Activated naive CD8-positive, alpha-beta T cell (primary cell): Measurements from ENCODE around the gene FMNL2.

Source experiments
- H3K27ac Mint-ChIP-seq: one replicate; pipeline ENCODE4 v1.8.0; 2021; ENCODE audit warnings: mixed read lengths
- H3K27me3 Mint-ChIP-seq: one replicate; pipeline ENCODE4 v1.8.0; 2021; ENCODE audit warnings: mixed read lengths
- H3K36me3 Mint-ChIP-seq: one replicate; pipeline ENCODE4 v1.8.0; 2021; ENCODE audit warnings: mixed read lengths
- H3K4me1 Mint-ChIP-seq: one replicate; pipeline ENCODE4 v1.8.0; 2021; ENCODE audit warnings: low read depth, mixed read lengths
- H3K4me3 Mint-ChIP-seq: one replicate; pipeline ENCODE4 v1.8.0; 2021; ENCODE audit warnings: mild to moderate bottlenecking, mixed read lengths
- H3K9me3 Mint-ChIP-seq: one replicate; pipeline ENCODE4 v1.8.0; 2021; ENCODE audit warnings: low read depth, mixed read lengths

FMNL2 gene

DNA sequence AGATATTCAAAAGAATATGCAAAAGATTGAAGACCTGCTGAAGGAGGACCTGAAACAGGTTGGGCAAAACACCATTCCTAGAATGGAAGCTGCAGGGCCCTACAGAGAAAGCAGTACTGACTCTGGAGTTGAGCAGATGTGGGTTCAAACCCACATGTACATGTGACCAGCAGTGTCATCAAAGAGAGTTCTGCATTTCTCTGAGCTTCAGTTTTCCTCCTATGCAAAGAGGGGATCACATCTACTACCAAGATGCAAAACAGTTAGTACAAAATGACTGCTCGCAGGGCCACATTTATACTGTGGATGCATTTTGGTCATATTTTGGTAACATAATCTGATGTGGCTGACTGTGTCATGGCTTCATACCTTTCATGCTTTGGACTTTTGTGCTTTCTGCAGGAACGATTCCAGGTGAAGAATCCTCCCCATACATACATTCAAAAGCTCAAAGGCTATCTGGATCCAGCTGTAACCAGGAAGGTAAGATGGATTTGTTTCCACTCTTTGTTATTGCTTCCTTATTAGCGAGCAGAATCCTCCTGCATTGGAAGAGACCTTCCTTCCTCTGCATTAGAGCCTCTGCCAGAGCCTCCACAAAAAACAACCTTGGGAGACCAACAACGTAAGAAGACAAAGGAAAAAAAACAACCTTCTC lies 207.5 kb downstream of the FMNL2 start:
- Mint-ChIP-seq H3K36me3 (no peaks in the 10 kb centered on the region), H3K9me3 (no peaks in the 10 kb centered on the region), H3K4me3 (no peak overlapping the region), H3K4me1 (no peaks in the 10 kb centered on the region), H3K27ac (no peak overlapping the region), H3K27me3 (peaks cover 7% of the 10 kb centered on the region)

DNA sequence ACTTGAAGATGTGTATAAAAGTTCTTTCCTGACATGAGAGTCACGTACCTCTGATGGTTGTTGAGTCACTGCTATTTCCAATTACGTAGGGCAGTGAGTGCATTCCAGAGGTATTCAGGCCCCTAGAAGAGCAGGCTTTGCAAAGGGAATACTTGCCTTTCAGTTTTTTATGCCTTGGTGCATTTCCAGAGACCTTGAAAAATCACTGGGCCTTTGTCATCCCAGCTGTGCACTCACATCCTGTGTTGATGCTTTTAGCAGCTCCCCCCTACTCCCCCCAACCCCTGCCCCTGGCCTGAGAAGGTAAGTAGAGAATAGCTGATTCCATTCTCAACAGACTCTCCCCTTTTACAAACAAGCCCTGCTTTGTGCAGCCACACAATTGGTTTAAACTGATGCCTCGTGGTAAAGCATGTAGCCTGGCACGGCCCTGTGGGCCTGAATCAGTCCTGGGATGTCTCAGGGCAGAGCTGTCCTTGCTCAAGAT lies 208.1 kb downstream of the FMNL2 start:
- Mint-ChIP-seq H3K9me3 (no peaks in the 10 kb centered on the region), H3K27ac (no peak overlapping the region), H3K4me1 (no peaks in the 10 kb centered on the region), H3K4me3 (no peak overlapping the region), H3K36me3 (no peaks in the 10 kb centered on the region), H3K27me3 (peaks cover 2% of the 10 kb centered on the region)

DNA sequence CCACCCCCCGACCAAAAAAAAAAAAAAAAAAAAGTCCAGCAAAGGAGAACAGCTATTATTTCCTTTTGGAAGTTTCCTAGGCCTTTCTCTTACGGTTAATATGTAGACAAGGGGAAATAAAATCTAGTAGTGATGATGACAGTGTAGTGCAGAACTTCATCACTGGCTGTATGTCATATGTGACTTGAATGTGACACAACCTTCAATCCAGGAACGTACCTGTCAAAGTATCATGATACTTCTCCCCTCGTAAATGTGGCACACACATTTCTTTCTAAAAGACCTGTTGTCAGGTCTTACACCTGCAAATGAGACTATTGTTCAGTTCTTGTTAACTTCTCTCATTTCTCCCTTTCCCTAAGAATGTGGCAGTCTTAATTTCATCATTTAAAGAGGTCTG lies 208.7 kb downstream of the FMNL2 start:
- H3K27ac Mint-ChIP-seq = no peak overlapping the region
- H3K4me3 Mint-ChIP-seq = no peak overlapping the region
- H3K9me3 Mint-ChIP-seq = no peaks in the 10 kb centered on the region
- H3K27me3 Mint-ChIP-seq = peaks cover 2% of the 10 kb centered on the region
- H3K36me3 Mint-ChIP-seq = no peaks in the 10 kb centered on the region
- H3K4me1 Mint-ChIP-seq = no peaks in the 10 kb centered on the region

DNA sequence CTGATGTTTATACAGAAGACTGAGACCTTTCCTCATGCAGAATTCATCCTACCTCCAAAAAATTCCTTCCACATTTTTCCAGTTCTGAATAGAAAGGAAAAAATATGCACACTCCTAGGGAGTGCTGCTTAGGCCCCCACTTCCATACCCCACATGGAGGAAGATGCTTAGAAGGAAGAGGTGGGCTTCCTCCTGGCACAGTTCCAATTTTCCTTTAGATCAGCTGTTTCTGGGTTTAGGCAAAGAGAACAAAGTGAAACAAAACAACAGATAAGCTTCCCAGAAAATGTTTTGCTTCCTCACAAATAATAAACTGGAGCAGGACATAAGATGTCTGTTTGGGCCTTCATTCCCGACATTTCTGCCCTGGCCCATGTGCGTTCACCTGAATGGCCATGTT lies 209.7 kb downstream of the FMNL2 start:
- peaks cover 2% of the 10 kb centered on the region for H3K27me3 Mint-ChIP-seq
- H3K36me3 Mint-ChIP-seq = no peaks in the 10 kb centered on the region
- H3K4me3 Mint-ChIP-seq = no peak overlapping the region

DNA sequence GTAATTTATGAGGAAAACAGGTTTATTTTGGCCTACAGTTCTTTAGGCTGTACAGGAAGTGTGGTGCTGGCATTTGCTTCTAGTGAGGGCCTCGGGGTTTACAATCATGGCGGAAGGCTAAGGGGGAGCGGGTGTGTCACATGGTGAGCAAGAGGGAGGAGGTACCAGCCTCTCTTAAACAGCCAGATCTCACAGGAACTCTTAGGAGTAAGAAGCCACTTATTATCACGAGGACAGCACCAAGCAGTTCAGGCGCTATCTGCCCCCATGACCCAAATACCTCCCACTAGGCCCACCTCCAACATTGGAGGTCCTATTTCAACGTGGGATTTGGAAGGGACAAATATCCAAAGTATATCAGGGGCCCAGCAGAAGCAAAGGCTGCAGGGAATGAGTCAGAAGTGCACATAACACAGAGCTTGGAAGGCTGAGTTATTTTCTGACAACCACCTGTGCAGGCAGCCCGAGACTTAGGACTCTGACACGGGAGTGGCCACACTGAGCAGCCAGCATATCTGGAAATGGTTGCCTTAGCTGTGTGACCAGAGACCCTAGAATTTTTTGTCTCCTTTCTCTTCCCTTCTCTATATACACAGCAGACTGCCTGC lies 211.4 kb downstream of the FMNL2 start:
- Mint-ChIP-seq H3K4me1 (no peaks in the 10 kb centered on the region), H3K36me3 (no peaks in the 10 kb centered on the region), H3K9me3 (no peaks in the 10 kb centered on the region), H3K27me3 (no peaks in the 10 kb centered on the region), H3K4me3 (no peak overlapping the region), H3K27ac (no peak overlapping the region)

More for the DNA sequence above, 209.7 kb downstream of the FMNL2 start:
- Mint-ChIP-seq H3K4me1 (no peaks in the 10 kb centered on the region), H3K9me3 (no peaks in the 10 kb centered on the region), H3K27ac (no peak overlapping the region)

DNA sequence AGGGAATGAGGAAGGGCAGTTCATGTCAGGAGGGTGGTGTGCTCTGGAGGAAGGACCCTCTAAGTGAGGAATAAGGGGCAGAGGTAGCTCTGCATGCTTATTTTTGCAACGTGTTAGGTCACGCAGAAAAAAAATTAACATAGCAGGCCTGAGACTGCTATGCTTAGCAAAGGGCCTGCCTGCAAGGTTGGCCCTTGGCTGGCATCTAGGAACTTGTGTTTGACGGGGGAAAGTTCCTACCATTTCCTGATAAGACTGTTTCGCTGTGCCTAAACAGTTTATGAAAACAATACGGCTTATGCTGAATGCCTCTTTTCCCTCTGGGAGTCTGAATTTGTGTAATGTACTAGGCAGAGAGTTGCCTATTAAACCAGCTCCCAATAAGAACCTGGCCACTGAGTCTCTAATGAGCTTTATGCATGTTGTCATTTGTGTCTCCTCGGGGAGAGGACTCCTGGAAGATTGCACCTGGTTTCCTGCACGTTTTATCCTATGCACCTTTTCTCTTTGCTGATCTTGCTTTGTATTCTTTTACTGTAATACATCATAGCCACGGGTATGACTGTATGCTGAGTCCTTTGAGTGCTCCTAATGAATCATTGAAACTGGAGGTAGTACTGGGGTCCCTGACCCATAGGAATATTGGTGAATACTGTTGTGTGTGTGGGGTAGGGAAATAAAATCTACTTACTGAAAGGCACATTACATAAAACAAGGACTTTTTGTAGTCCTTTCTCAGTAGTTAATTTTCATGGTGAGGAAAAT lies 213.3 kb downstream of the FMNL2 start:
- no peak overlapping the region for H3K4me3 Mint-ChIP-seq
- H3K27me3 Mint-ChIP-seq = no peaks in the 10 kb centered on the region
- no peaks in the 10 kb centered on the region for H3K9me3 Mint-ChIP-seq
- H3K36me3 Mint-ChIP-seq = no peaks in the 10 kb centered on the region
- no peaks in the 10 kb centered on the region for H3K4me1 Mint-ChIP-seq
- no peak overlapping the region for H3K27ac Mint-ChIP-seq

DNA sequence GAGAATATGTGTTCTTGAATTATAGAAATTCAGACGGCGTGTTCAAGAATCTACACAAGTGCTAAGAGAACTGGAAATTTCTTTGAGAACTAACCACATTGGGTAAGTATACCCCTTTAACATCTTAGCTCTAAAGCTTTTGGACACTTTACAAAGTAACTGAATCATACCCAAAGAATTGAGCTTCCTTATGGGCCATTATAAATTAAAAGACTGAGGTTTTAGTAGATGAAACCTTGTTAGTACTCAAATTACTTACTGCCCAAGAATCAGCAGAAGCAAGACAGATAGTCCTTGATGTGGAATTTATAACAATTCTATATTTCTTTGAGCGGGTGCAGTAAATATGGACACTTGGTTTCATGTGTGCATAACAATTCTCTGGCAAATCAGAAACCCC lies 214.0 kb downstream of the FMNL2 start:
- no peaks in the 10 kb centered on the region for H3K27me3 Mint-ChIP-seq
- no peak overlapping the region for H3K27ac Mint-ChIP-seq
- no peaks in the 10 kb centered on the region for H3K36me3 Mint-ChIP-seq
- no peaks in the 10 kb centered on the region for H3K4me1 Mint-ChIP-seq
- no peak overlapping the region for H3K4me3 Mint-ChIP-seq
- H3K9me3 Mint-ChIP-seq = no peaks in the 10 kb centered on the region

DNA sequence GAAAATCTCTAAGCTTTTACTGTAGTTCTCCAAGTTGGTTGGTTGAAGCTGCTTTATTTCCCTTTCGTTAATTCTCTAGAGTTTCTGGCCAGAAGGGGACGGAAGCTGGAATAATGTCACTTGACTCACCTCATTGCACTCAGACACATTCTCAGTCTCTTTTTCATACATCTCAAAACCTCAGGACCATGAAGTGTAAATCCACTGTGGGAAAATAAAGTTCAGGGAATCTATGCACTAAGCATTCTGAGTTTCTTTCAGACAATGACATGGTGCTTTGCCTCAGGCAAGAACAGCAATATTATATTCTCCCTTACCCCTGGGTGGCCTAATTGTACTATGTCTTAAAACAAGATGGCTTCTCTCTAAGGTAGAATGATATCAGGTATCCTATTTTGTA lies 214.4 kb downstream of the FMNL2 start:
- Mint-ChIP-seq H3K36me3 (no peaks in the 10 kb centered on the region), H3K4me3 (no peak overlapping the region), H3K4me1 (no peaks in the 10 kb centered on the region)

DNA sequence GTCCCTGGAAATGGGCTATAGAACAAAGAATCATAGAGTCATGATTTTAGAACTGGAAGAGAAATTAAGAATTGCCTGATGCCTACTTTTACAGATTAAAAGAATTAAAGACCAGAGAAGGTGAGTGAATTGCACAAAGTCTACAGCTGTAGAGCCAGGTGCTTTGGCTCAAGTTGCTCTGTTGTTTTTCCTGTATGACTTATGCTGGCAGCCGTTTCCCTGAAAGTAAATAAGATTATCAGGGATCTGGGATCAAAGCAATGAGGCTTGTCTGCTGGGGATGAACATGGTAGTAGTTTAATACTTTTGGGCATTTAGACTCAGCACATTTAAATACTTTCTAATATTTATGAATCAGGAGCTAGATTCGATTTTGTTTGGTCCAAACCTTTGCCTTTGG lies 215.4 kb downstream of the FMNL2 start:
- Mint-ChIP-seq H3K27ac (no peak overlapping the region), H3K9me3 (no peaks in the 10 kb centered on the region), H3K4me1 (no peaks in the 10 kb centered on the region)

More for the DNA sequence above, 214.4 kb downstream of the FMNL2 start:
- Mint-ChIP-seq H3K27me3 (no peaks in the 10 kb centered on the region), H3K27ac (no peak overlapping the region), H3K9me3 (no peaks in the 10 kb centered on the region)

DNA sequence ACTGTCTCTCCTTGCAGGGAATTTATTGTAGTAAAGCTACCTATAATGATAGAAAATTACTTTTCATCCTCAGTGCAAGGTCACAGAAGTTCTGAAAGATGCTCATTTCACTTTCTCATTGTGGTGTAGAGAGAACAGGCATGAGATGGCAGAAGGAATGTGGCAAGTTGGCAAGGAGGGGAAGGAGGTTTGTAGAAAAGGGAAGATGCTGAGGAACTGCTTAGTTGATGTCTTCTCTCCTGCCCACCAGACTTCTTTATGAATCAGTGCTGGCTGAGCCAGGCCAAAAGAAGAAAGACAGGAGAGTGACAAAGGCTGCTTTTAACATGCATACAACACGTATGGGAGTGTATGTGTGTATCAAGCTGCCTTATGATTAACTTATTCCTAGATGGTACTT lies 217.9 kb downstream of the FMNL2 start:
- H3K4me1 Mint-ChIP-seq = no peaks in the 10 kb centered on the region
- no peaks in the 10 kb centered on the region for H3K36me3 Mint-ChIP-seq
- no peaks in the 10 kb centered on the region for H3K27me3 Mint-ChIP-seq
- no peaks in the 10 kb centered on the region for H3K9me3 Mint-ChIP-seq
- H3K4me3 Mint-ChIP-seq = no peak overlapping the region
- no peak overlapping the region for H3K27ac Mint-ChIP-seq

More for the DNA sequence above, 215.4 kb downstream of the FMNL2 start:
- Mint-ChIP-seq H3K4me3 (no peak overlapping the region), H3K27me3 (no peaks in the 10 kb centered on the region), H3K36me3 (no peaks in the 10 kb centered on the region)

DNA sequence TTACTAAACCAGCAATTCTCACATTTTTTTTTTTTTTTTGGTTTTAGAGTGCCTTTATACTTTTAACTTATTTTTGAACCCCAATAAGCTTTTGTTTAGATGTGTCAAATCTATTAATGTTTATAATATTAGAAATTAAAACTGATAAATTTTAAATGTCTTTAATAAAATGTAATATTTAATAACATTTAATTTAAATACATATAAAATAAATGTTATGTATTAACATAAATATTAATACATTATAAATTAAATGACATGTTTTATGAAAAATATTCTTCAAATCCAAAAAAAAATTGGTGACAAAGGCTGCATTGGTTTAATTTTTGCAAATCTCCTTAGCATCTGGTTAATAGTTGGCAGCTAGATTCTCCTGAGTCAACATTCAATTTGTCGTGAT lies 218.5 kb downstream of the FMNL2 start:
- Mint-ChIP-seq H3K27me3 (no peaks in the 10 kb centered on the region), H3K36me3 (no peaks in the 10 kb centered on the region), H3K4me1 (no peaks in the 10 kb centered on the region), H3K9me3 (no peaks in the 10 kb centered on the region), H3K27ac (no peak overlapping the region), H3K4me3 (no peak overlapping the region)

DNA sequence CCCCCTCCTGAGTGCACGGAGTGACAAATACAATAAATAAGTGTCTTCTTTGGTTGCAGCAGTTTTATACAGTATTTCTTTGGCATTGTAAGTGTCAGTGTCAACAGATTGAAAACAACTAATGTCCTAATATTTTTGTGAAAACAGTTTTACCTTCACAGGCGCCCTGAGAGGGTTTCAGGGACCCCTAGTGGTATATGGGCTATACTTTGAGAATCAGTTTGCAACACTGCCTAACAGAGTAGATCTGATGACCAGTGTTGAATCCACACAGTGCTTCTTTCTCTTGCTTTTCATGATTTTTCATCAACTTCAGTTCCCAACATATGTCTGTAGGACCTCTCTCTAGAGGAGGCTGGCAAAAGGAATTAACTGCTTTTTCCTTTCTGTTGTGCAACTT lies 220.1 kb downstream of the FMNL2 start:
- H3K27ac Mint-ChIP-seq = no peak overlapping the region
- H3K27me3 Mint-ChIP-seq = no peaks in the 10 kb centered on the region
- H3K36me3 Mint-ChIP-seq = no peaks in the 10 kb centered on the region
- no peaks in the 10 kb centered on the region for H3K4me1 Mint-ChIP-seq
- no peak overlapping the region for H3K4me3 Mint-ChIP-seq
- no peaks in the 10 kb centered on the region for H3K9me3 Mint-ChIP-seq

DNA sequence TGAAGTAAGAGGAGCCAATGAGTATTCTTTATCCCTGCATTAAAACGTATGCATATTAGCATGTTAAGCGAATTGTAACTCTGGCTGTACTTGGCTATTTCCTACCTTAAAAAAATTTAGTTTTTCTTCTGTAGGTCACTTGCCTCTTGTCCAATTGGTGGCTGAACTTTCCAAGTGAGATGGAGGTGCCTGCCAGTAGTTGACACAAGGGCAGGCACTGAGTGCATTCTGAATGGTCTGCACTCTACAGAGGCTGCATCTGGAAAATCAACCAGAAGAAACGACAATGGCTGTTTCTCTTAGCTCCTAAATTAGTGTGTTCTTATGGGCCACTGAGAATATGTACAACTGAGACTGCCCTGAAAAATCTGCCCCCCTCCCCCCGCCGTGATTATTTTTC lies 221.5 kb downstream of the FMNL2 start:
- no peak overlapping the region for H3K4me3 Mint-ChIP-seq
- H3K36me3 Mint-ChIP-seq = no peaks in the 10 kb centered on the region
- no peaks in the 10 kb centered on the region for H3K27me3 Mint-ChIP-seq
- H3K27ac Mint-ChIP-seq = no peak overlapping the region
- H3K4me1 Mint-ChIP-seq = no peaks in the 10 kb centered on the region
- H3K9me3 Mint-ChIP-seq = no peaks in the 10 kb centered on the region

DNA sequence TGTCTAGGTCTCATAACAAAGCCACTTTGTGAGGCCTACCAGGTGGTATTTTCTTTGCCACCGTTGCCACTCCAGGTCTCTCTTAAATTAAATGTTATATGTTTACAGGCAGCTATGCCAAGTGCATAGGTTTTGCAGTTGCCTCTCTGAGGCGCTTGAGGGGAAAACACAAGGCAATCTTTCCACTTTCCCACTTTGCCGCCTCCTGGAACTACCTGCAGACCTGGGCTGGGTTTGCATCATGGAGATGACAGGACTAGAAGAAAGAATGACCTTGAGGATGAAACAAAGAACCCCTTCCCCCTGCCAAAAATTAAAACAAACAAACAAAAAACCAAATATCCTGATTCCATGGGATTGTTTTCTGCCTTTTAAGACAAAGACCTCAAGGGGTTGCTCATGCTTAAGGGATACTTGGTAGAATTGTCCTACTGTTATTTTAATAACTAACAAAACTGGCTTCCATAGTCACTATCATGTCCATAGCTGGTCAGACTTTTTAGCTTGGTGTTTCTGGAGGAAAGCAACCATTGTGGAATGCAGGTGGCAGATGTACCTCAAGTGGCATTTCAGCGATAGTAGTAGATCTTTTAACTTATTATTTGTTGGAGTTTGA lies 222.4 kb downstream of the FMNL2 start:
- H3K4me3 Mint-ChIP-seq = no peak overlapping the region
- no peak overlapping the region for H3K27ac Mint-ChIP-seq
- H3K9me3 Mint-ChIP-seq = no peaks in the 10 kb centered on the region
- H3K4me1 Mint-ChIP-seq = no peaks in the 10 kb centered on the region
- H3K36me3 Mint-ChIP-seq = no peaks in the 10 kb centered on the region
- H3K27me3 Mint-ChIP-seq = no peaks in the 10 kb centered on the region
